NB4 (cell line): ENCODE data around the gene IL9R.
"Not testable (repeated sequence)": the region's sequence is repeated elsewhere in the genome, so short reads cannot be mapped to it uniquely, and the experiment has no call there.

Experiments
- TF ChIP-seq, protein P1 (sequence below): IDR thresholded peaks from one replicate; pipeline ENCODE4 v1.5.1; 2012; ENCODE audit warnings: low read depth, low read length
- TF ChIP-seq, protein P2 (sequence below): IDR thresholded peaks from 2 replicates; pipeline ENCODE4 v1.6.1; 2011; ENCODE audit warnings: low read depth, low read length

DNA sequence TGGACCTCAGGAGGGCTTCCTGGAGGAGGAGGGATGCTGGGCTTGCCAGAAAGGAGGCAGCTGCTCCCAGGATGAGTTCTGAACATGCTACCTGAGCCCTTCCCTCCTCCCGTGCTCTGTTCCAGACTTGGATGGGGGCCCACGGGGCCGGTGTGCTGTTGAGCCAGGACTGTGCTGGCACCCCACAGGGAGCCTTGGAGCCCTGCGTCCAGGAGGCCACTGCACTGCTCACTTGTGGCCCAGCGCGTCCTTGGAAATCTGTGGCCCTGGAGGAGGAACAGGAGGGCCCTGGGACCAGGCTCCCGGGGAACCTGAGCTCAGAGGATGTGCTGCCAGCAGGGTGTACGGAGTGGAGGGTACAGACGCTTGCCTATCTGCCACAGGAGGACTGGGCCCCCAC is 12.2 kb downstream of the IL9R start:
- TF ChIP-seq, protein P1, sequence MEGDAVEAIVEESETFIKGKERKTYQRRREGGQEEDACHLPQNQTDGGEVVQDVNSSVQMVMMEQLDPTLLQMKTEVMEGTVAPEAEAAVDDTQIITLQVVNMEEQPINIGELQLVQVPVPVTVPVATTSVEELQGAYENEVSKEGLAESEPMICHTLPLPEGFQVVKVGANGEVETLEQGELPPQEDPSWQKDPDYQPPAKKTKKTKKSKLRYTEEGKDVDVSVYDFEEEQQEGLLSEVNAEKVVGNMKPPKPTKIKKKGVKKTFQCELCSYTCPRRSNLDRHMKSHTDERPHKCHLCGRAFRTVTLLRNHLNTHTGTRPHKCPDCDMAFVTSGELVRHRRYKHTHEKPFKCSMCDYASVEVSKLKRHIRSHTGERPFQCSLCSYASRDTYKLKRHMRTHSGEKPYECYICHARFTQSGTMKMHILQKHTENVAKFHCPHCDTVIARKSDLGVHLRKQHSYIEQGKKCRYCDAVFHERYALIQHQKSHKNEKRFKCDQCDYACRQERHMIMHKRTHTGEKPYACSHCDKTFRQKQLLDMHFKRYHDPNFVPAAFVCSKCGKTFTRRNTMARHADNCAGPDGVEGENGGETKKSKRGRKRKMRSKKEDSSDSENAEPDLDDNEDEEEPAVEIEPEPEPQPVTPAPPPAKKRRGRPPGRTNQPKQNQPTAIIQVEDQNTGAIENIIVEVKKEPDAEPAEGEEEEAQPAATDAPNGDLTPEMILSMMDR, result not testable (repeated sequence)
- TF ChIP-seq, protein P2, sequence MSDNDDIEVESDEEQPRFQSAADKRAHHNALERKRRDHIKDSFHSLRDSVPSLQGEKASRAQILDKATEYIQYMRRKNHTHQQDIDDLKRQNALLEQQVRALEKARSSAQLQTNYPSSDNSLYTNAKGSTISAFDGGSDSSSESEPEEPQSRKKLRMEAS, result not testable (repeated sequence)
